Esophagus squamous epithelium (tissue), 5 donors: ENCODE data around the gene FKBP15. TPM values are rescaled to one million over a fixed set of nuclear protein-coding genes. Genes with fewer than 3 reads are reported as not detected.

Source experiments
- DNase-seq: peaks from one replicate; lab custom pipeline; 2025; lab: John Stamatoyannopoulos, UW
- H3K27ac ChIP-seq, 4 donors: fragments of 200-600 bp; sonication (generic); one replicate each; pipeline ENCODE4 v1.5.1; 2016 to 2019; ENCODE audit warnings: mild to moderate bottlenecking in 1 of 4
- H3K27me3 ChIP-seq, 4 donors: fragments of 200-600 bp; sonication (generic); 1 replicate in 3 of 4; 2 replicates in 1 of 4; pipeline versions ENCODE4 v1.5.1 to v1.6.0; 2017 to 2021; ENCODE audit warnings: antibody characterized with exemption in 1 of 4
- H3K36me3 ChIP-seq, 3 donors: fragments of 200-600 bp; sonication (generic); one replicate each; pipeline ENCODE4 v1.5.1; 2016 to 2019
- H3K4me1 ChIP-seq, 3 donors: fragments of 200-600 bp; sonication (generic); one replicate each; pipeline ENCODE4 v1.5.1; 2017 to 2019
- H3K4me3 ChIP-seq, 4 donors: fragments of 200-600 bp; sonication (generic); 1 replicate in 3 of 4; 2 replicates in 1 of 4; pipeline ENCODE4 v1.5.1; 2016 to 2019; ENCODE audit warnings: mild to moderate bottlenecking in 2 of 4, moderate library complexity in 1 of 4
- H3K9me3 ChIP-seq, 3 donors: fragments of 200-600 bp; sonication (generic); one replicate each; pipeline ENCODE4 v1.5.1; 2016 to 2019
- CTCF ChIP-seq, 6 experiments: fragments of 450-650 bp in 4 of 6; fragments of 200-600 bp in 2 of 6; sonication (generic) in 2 of 6; IDR thresholded peaks; one replicate each; pipeline ENCODE4 v1.5.1; 2016 to 2019; ENCODE audit warnings: antibody characterized with exemption in 6 of 6, mild to moderate bottlenecking in 4 of 6, moderate library complexity in 4 of 6
- POLR2A ChIP-seq, 4 donors: fragments of 450-650 bp; IDR thresholded peaks; one replicate each; pipeline ENCODE4 v1.6.1; 2017; ENCODE audit warnings: antibody characterized with exemption in 4 of 4, mild to moderate bottlenecking in 4 of 4, moderate library complexity in 3 of 4
- WGBS, 2 donors: methylation state at CpG; one replicate each; pipeline ENCODE4 v1.1.5; 2018; 5-methylcytosine and 5-hydroxymethylcytosine counted together
- intact Hi-C: fragments of 100-400 bp; cut with DNase I; formaldehyde crosslinking; loops from one replicate; pipeline ENCODE4 v1.15.0; 2022
- total RNA-seq, 4 donors: library from RNA; depleted of rRNA; stranded (reverse); fragments of >200 nt; gene quantifications; one replicate each; pipeline ENCODE4 v1.1.0, GENCODE V29; 2016
- donor health status: DM: yes; HTN: yes; CAD: no.

FKBP15 gene
- total RNA-seq, 4 donors from 2014 or later: 17.7 to 23.3 (median 20.5) TPM

- Histone ChIP-seq H3K27ac (no peak overlapping the region), H3K4me3 (no peak overlapping the region), H3K9me3 (no peaks in the 10 kb centered on the region), H3K36me3 (no peaks in the 10 kb centered on the region), H3K4me1 (no peaks in the 10 kb centered on the region), H3K27me3 (peaks cover 0 to 12% (median 0%) of the 10 kb centered on the region in 4 donors)
- WGBS, 2 donors: 57 to 61% methylated on average over 3 of the region's 3 CpGs
- no peak for DNase-seq
- intact Hi-C loops: no loop called here
- TF ChIP-seq CTCF (IDR thresholded peaks at IDR 0.05): no peak
- TF ChIP-seq POLR2A (IDR thresholded peaks at IDR 0.05): no peak
Observed at GRCh38 chr9:113138760-113139159, 82.3 kb downstream of the FKBP15 start.

DNA sequence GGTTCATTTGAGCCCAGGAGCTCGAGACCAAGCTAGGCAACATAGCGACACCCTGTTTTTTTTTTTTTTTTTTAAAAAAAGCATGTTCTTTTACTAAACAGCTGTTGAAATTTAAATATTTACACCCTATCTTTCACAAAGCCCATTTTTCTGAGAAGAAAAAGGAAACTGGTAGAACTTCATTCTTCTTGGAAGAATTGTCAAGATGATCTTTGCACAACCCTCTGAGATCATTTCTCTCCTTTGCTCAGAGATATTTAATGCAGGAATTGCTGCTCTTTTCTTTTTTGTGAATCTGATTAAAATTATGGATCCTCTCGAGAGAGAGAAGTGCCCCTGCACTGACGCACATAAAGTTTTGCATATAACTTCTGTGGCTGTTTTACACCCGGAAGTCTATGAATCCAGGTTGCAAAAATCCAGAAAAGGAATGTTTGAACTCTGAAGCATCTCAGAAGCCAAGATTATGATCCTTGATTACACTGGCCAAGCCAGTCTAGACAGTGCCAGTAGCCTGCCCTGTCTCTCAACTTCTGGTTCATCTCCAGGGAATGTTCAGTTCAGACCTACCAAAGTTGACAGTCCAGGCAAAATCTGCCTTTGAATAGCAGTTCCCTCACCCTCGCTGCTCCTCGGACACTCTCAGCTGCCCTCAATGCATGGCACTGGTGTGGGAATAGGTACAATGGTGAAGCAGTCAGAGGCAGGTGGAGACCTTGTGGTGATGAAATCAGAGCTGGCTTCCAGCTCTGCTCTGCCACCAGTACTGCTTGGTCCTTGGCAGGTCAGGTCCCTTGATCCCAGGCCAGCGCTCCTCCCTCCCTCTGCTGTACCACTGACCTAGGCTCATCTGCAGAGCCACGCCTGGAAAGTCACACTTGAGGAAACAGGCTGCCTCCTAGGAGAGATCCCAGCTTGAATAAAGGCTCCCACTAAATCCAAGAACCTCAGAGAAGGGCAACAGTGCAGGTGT lies 83.6 kb downstream of the FKBP15 start:
- H3K27ac ChIP-seq: no peak overlapping the region
- H3K4me1 ChIP-seq: no peaks in the 10 kb centered on the region
- H3K9me3 ChIP-seq: no peaks in the 10 kb centered on the region
- no peaks in the 10 kb centered on the region for H3K36me3 ChIP-seq
- intact Hi-C loops: no loop called here
- TF ChIP-seq POLR2A (IDR thresholded peaks at IDR 0.05): no peak
- no peak for TF ChIP-seq CTCF (IDR thresholded peaks at IDR 0.05)
- no peak overlapping the region for H3K4me3 ChIP-seq
- no peak for DNase-seq
- H3K27me3 ChIP-seq: peaks cover 0 to under 1% (median 0%) of the 10 kb centered on the region in 4 donors
- WGBS, 2 donors: 59 to 60% methylated on average over 5 of the region's 9 CpGs

DNA sequence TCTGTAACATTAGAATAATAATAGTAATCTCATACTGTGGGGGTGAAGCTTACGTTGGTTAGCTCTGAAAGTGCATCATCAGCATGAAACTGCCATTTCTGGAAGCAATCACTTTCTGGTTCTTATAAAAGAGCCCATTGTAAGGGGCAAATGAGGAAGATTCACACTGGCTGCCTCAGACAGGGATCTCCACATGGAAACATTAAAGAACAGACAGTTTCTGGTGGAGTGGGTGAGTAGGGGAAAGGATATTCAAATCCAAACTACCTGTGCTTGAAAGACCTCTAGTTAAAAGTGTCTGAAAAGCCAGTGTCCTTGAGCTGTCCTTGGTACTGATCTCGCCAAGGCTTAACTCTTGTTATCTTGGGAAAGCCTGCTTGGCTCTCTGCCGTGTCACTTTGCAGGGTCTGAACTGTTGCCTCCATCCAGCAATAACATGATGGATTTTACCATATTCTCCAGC lies 89.4 kb downstream of the FKBP15 start:
- WGBS, 2 donors: 2 to 8% methylated on average over 3 of the region's 3 CpGs
- no peaks in the 10 kb centered on the region for H3K4me1 ChIP-seq

GRCh38 chr9:113129884-113130283 lies 91.2 kb downstream of the FKBP15 start:
- intact Hi-C loops: no loop called here
- 43 to 47% methylated on average over 4 of the region's 4 CpGs for WGBS, 2 donors
- Histone ChIP-seq H3K9me3 (no peaks in the 10 kb centered on the region), H3K27me3 (peaks cover 0 to 63% (median 2%) of the 10 kb centered on the region in 4 donors), H3K36me3 (no peaks in the 10 kb centered on the region), H3K27ac (no peak overlapping the region), H3K4me3 (no peak overlapping the region), H3K4me1 (no peaks in the 10 kb centered on the region)
- no peak for TF ChIP-seq POLR2A (IDR thresholded peaks at IDR 0.05)
- TF ChIP-seq CTCF (IDR thresholded peaks at IDR 0.05): no peak
- no peak for DNase-seq

More for the DNA sequence above, 89.4 kb downstream of the FKBP15 start:
- TF ChIP-seq POLR2A (IDR thresholded peaks at IDR 0.05) (no peak), CTCF (IDR thresholded peaks at IDR 0.05) (no peak)
- no peak overlapping the region for H3K27ac ChIP-seq
- H3K36me3 ChIP-seq: no peaks in the 10 kb centered on the region
- H3K9me3 ChIP-seq: no peaks in the 10 kb centered on the region
- DNase-seq: no peak
- intact Hi-C loops: no loop called here
- no peak overlapping the region for H3K4me3 ChIP-seq
- peaks cover 0 to 51% (median 2%) of the 10 kb centered on the region in 4 donors for H3K27me3 ChIP-seq

GRCh38 chr9:113129466-113129865 lies 91.6 kb downstream of the FKBP15 start:
- Histone ChIP-seq H3K4me1 (no peaks in the 10 kb centered on the region), H3K4me3 (no peak overlapping the region), H3K9me3 (no peaks in the 10 kb centered on the region), H3K27ac (no peak overlapping the region), H3K27me3 (peaks cover 0 to 63% (median 2%) of the 10 kb centered on the region in 4 donors), H3K36me3 (no peaks in the 10 kb centered on the region)
- no peak for DNase-seq
- TF ChIP-seq POLR2A (IDR thresholded peaks at IDR 0.05) (no peak), CTCF (IDR thresholded peaks at IDR 0.05) (no peak)
- intact Hi-C loops: no loop called here
